ENCODE measurements around the gene UQCR10.

UQCR10 gene

DNA sequence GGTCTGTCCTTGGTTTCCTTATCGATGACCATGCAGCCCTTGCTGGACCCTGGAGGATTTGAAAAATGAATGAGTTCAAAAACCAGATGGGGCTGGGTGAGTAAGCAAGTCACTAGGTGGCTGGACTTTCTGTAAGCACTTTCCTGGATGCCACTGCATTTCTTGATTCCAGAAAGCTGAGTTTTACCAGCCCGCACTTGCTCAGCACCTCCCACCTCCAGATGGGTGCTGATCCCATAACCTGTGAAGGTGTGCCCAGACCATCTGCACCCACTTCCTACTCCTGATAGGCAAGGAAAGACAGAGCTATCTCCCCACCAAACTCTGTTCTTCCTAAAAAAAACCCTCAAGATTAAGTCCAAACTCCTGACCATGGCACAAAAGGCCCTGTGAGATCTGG, 49.8 kb downstream of the UQCR10 start:
- DNase-seq = no peak
- TF ChIP-seq, protein P1, sequence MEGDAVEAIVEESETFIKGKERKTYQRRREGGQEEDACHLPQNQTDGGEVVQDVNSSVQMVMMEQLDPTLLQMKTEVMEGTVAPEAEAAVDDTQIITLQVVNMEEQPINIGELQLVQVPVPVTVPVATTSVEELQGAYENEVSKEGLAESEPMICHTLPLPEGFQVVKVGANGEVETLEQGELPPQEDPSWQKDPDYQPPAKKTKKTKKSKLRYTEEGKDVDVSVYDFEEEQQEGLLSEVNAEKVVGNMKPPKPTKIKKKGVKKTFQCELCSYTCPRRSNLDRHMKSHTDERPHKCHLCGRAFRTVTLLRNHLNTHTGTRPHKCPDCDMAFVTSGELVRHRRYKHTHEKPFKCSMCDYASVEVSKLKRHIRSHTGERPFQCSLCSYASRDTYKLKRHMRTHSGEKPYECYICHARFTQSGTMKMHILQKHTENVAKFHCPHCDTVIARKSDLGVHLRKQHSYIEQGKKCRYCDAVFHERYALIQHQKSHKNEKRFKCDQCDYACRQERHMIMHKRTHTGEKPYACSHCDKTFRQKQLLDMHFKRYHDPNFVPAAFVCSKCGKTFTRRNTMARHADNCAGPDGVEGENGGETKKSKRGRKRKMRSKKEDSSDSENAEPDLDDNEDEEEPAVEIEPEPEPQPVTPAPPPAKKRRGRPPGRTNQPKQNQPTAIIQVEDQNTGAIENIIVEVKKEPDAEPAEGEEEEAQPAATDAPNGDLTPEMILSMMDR (IDR thresholded peaks at IDR 0.05; ENCODE audit: low read depth, low read length, missing control alignments) = no peak
- H3K4me3 ChIP-seq (ENCODE audit: low read depth, low read length) = no peak overlapping the region
- H3K36me3 ChIP-seq (replicated peaks) = peaks cover 46% of the 10 kb centered on the region
- H3K27me3 ChIP-seq (replicated peaks) = no peaks in the 10 kb centered on the region
- no peak overlapping the region for H3K27ac ChIP-seq
- in situ Hi-C loops (cut with HindIII; ENCODE audit: low pct_ligation_motif_present, low sequenced_read_pairs) = no loop called here

DNA sequence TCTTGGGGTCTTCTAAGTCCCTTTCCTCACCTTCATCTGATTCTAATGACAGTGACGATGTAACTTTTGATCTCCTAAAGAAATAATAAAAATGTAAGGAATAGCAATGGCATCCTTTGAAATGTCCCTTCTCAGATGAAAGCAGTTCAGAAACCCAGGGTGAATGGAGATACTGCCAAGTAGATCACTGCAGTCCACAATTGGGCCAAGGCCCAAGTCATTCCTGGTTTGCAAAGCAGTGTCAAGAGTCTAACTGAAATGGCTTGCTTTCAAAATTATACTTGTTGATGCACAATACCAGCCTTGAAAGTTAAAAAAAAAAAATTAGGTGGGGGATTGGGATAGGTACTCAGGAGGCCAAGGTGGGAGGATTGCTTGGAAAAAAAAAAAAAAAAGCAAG, 50.6 kb downstream of the UQCR10 start:
- TF ChIP-seq, protein P1 (IDR thresholded peaks at IDR 0.05; ENCODE audit: low read depth, low read length, missing control alignments) = no peak
- no peaks in the 10 kb centered on the region for H3K27me3 ChIP-seq (replicated peaks)
- in situ Hi-C loops (cut with HindIII; ENCODE audit: low pct_ligation_motif_present, low sequenced_read_pairs) = no loop called here
- no peak overlapping the region for H3K4me3 ChIP-seq (ENCODE audit: low read depth, low read length)
- no peak for DNase-seq
- peaks cover 44% of the 10 kb centered on the region for H3K36me3 ChIP-seq (replicated peaks)
- H3K27ac ChIP-seq = no peak overlapping the region

DNA sequence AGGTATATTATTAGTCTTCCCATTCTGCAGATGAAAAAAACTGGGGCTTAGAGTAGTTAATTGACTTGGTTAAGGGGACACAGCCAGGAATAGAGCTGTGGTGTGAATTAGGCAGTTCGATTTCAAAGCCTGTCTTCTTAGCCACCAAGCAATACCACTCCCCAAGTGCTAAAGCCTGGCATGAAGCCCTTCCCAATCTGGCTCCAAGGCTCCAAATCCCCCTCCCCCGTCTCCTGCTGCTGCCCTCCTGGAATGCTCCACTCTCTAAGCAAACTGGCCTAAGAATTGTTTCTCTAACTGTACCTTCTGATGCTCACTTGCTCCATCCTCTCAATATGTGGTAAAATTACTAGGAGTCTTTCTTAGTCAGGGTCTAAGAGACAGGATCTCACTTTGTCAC, 52.3 kb downstream of the UQCR10 start:
- in situ Hi-C loops (cut with HindIII; ENCODE audit: low pct_ligation_motif_present, low sequenced_read_pairs) = no loop called here
- DNase-seq = no peak
- peaks cover 35% of the 10 kb centered on the region for H3K36me3 ChIP-seq (replicated peaks)
- H3K4me3 ChIP-seq (ENCODE audit: low read depth, low read length) = no peak overlapping the region
- TF ChIP-seq, protein P1 (IDR thresholded peaks at IDR 0.05; ENCODE audit: low read depth, low read length, missing control alignments) = no peak
- no peak overlapping the region for H3K27ac ChIP-seq
- no peaks in the 10 kb centered on the region for H3K27me3 ChIP-seq (replicated peaks)
